ENCODE results near the gene CCDC137.

DNA sequence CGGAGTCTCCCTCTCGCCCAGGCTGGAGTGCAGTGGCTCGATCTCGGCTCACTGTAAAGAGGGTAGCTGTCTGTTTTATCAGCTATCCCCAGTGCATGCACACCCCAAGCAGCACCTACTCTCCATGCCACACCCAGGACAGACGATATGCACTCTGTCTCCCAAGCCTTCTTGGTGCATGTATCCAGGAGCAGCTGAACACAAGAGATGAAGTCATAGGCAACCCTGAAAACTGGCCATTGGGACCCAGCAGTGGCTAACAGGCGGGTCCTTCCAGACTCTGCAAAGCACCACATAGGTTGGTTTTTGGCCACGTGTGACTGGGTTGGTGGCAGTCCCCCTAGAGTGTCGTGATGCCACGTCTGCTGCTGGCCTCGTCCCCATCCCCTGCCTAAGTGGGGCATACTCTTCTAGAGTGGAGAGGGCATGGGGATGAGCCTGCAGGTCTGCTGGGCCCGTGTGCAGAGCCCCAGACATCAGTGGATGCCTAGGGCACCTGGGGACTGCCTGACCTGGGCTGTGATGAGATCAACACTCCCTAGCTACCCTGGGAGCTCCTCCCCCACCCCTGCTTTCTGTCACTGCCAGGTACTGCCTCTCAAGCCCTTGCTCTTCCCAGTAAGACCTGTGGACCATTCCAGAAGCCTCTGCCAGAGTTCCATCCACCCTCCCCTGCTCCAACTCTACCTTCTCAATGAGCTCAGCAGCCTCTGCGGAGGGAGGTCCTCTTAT is 19.5 kb upstream of the CCDC137 start:
- TF ChIP-seq POLR2A (IDR thresholded peaks at IDR 0.05): no peak
- TF ChIP-seq, protein P1, sequence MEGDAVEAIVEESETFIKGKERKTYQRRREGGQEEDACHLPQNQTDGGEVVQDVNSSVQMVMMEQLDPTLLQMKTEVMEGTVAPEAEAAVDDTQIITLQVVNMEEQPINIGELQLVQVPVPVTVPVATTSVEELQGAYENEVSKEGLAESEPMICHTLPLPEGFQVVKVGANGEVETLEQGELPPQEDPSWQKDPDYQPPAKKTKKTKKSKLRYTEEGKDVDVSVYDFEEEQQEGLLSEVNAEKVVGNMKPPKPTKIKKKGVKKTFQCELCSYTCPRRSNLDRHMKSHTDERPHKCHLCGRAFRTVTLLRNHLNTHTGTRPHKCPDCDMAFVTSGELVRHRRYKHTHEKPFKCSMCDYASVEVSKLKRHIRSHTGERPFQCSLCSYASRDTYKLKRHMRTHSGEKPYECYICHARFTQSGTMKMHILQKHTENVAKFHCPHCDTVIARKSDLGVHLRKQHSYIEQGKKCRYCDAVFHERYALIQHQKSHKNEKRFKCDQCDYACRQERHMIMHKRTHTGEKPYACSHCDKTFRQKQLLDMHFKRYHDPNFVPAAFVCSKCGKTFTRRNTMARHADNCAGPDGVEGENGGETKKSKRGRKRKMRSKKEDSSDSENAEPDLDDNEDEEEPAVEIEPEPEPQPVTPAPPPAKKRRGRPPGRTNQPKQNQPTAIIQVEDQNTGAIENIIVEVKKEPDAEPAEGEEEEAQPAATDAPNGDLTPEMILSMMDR (IDR thresholded peaks at IDR 0.05): no peak

Measured in lower leg skin (tissue), 3 donors.